Activated CD8-positive, alpha-beta memory T cell treated with anti-CD3 and anti-CD28 coated beads for 1 hour (primary cell): ENCODE results near the gene TMEM40.

Experiments used
- DNase-seq, 2 donors: peaks; one replicate each; pipeline ENCODE4 v3.0.0-alpha.2; 2020; ENCODE audit warnings: low read depth in 1 of 2; ENCODE audit errors: extremely low read depth in 1 of 2

TMEM40 gene

DNA sequence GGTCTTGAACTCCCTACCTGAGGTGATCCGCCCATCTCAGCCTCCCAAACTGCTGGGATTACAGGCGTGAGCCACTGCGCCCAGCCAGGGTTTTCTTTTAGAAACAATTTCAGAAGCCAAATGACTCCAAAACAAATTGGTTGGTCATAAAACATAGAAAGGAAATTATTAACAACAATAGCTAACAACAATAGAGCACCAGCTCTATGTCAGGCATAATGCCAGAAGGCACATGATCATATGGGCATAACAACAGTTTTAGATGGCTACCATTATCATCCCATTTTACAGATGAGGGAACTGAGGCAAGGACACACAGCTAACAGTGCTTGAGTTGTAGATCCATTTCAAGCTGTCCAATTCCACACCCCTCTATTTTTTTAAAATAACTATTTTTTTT is 73.0 kb downstream of the TMEM40 start:
- no peak for DNase-seq
